NCI-H2029 (cell line): ENCODE results near the gene GPC4.

Source experiments
- DNase-seq: peaks from one replicate; lab custom pipeline; 2025; lab: John Stamatoyannopoulos, UW

GPC4 gene

GRCh38 chrX:133410550-133410949 lies 4.7 kb downstream of the GPC4 start:
- DNase-seq = no peak

DNA sequence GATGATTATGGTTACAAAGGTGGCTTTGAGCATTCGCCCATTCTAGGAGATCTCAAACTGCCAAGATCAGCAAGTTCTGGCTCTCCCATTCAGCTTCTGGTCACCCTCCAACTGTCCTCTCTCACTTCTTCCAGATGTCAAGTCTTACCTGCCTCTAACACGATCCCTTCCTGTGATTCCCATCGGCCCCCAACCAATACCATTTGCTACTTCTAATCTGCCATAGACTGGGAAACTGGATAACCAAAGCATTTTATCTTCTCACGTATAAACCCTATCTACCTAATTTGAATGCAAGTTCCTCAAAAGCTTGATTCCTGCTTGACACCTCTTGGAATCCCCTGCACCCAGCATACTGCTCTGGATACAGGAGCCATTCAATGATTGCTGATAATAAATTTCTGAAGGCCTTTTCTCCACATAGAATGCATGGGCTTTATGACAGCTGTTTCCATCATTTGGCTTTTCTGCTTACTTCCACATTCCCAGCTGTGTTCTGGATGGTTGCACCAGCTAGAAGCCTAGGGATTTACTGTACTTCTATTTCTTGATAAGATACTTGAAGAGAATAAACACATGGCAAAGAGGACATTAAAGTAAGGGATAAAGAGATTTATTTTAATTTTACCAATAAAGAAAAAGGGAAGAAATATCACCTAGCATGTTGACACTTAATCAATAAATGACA lies 9.6 kb downstream of the GPC4 start:
- no peak for DNase-seq

GRCh38 chrX:133403984-133404383 lies 11.3 kb downstream of the GPC4 start:
- DNase-seq = no peak

DNA sequence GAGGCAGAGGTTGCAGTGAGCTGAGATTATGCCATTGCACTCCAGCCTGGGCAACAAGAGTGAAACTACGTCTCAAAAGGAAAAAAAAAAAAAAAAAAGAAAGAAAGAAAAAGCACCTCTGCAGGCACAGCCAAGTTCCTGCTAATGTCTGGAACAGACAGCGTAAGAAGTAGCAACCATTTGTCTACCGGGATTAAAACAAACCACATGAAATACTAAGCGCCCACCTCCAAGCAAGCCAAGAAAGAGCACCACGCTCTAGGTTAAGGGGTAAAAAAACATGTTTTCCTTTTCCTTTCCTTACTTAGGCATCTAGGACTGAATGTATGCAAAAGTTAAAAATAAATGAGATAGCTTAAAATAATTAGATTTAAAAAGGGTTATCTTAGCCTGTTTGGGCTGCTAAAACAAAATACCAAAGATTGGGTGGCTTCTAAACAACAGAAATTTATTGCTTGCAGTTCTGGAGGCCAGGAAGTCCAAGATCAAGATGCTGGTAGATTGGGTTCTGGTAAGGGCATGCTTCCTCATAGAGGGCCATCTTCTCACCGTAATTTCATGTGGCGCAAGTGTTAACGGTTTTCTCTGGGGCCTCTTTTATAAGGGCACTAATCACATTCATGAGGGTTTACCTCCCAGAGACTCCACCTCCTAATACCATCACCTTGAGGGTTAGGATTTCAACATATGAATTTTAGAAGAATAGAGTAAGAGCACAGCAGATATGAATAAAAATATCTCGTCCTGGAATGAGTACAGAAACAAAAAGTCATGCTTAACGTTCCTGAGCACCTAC lies 12.3 kb downstream of the GPC4 start:
- DNase-seq = no peak

- DNase-seq = no peak
Measured at GRCh38 chrX:133402042-133402453, 13.2 kb downstream of the GPC4 start.

DNA sequence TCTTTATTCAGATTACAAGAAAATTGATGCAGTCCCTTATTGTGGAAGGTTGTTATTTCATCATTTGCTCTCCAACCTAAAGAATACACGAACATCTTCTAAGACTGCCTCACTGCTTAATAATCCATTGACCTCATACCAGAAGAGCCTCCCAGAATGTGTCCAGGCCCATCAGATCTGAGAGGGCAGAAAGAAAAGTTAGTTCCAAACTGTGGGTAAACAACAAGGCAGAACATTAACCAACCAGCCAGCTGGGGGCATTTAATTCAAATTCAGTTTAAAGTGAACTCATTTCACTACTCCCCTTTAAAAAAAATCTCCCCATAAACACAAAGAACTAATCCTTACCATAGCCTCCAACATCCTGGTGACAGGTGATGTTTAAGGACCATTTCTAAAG lies 13.8 kb downstream of the GPC4 start:
- DNase-seq = no peak

- no peak for DNase-seq
Measured at GRCh38 chrX:133399411-133399810, 15.9 kb downstream of the GPC4 start.

DNA sequence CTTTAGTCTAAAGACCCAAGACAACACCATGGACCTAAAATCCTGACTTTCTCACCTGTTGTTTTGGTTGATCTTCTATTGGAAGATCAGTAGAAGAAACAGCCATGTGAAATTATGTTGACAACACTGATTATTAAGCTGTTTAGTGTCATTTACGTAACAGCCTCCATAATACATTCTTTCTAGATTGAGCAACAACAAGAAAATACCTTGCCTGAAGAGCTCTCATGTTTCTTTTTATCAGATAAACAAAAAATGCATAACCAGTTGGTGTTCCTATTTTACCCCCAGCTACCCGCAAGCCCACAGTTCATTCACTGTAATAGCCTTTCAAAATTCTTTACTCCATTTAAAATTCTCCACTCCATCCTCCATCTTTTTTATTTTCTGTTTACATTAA lies 20.5 kb downstream of the GPC4 start:
- DNase-seq = no peak

DNA sequence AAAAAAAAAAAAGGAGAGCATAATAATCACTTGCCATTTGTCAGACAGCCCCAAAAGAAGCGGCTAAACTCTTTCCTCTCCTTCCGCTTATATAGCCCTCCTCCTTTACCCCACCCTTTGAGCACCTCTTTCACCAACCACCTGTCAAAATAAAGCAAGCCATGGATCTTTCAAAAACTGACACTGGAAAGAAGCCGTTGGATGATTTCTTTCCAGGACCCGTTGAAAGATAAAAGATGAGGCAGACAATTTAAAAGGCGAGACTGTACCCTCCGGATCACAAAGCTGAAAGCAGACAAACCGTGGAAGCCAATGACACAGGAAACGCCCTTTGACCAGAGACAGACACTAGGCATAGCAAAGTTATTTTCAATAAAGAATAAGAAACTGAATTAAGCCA lies 22.6 kb downstream of the GPC4 start:
- no peak for DNase-seq

DNA sequence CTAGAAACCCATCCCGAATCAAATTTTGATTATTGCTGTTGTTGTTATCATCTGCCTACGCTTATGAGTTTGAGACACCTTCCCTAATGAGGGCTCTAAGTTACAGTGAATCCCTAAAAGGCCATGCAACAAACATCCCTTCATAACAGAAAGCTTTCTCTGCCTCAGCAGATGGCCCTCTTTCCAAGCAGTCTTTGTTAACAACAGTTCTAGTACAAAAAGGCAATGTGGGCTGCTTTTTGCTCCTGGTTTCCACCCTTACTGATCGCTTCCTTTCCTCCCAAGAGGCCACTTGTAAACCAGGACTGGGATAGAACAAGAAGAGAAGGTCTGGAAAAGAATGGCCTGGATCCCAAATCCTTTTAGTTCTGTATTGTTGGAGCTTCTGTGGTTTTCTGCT lies 24.2 kb downstream of the GPC4 start:
- no peak for DNase-seq

- DNase-seq = no peak
Measured at GRCh38 chrX:133390676-133391075, 24.6 kb downstream of the GPC4 start.

GRCh38 chrX:133389975-133390374 lies 25.3 kb downstream of the GPC4 start:
- no peak for DNase-seq

GRCh38 chrX:133384454-133384853 lies 30.8 kb downstream of the GPC4 start:
- DNase-seq = no peak

DNA sequence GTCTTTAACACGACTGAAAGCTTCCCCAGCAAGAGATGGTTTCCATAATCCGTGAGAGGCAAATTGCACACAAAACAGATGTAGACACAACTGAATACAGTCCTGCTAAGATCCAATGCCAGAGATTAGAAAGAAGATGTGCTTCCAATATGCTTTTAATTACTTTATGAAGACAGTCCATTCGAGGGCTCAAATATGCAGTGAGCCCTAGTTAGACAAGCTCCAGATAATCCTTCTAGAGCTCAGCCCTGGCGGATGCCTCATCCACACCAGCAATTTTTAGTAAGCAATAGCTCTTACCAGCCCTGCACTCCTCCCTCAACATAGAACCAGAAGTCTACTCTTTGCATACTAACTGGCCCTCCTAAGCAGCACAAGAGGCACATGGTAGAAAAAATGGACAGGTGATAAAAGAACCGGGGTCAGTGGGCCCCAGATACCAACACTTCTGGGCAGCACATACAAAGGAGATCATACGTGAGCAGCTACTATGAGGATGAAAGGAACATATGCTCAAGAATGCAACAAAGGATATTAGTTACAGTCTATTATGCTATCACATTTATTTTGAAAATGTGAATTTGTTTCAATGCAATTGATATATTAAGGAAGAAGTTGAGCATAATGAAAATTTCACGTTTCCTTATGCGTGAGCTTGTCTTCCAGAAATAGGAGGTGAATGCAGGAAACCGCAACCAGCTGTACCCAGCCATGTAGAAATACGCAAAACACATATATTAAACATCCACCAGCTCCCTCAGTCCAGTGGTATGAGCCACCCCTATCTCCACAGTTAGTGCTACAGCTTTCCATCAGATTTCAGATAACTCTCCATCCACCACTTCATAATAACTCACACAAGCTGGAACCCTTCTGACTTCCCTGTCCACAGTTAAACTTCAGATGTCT lies 34.3 kb downstream of the GPC4 start:
- DNase-seq = no peak

DNA sequence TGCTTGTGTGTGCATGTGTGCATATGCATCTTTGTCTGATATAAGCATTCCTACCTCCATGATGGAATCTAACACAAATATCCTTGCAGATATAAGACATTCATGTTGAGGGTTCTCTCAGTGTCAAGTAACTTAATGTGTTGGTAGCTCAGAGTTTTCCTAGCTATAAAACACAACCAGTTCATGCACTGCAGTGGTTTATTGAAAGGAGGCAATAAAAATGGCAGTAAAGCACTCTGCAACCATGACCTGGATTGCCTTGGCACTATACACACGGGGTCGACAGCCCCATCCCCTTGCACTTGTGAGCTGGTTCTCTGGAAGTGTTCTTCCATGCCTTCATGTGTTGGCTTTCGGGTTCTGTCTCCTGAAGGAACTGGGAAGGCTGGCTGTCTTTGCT lies 38.9 kb downstream of the GPC4 start:
- no peak for DNase-seq

- DNase-seq = no peak
Measured at GRCh38 chrX:133375615-133376340, 39.5 kb downstream of the GPC4 start.

DNA sequence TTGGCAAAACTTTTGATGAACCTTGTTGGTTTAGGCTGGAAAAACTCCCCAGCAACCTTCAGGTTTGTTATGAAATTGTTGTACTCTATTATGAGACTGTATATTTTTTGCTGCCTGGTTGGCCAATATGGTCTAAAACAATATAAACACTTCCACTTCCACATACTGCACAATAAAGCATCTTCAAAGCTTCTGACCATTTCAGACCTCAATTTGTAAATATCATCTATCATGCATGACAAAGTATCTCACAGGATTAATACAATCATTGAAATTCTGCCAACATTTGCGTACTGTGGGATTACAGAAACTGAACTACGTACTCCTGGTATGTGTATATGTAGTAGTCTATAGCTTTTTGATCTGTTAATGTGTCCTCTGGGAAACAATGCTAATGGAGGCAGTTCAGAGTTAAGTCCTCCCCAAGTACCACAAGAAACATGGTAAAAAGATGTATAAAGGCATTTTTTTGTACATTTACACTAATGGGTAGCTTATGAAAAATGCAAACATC lies 40.4 kb downstream of the GPC4 start:
- DNase-seq = no peak

DNA sequence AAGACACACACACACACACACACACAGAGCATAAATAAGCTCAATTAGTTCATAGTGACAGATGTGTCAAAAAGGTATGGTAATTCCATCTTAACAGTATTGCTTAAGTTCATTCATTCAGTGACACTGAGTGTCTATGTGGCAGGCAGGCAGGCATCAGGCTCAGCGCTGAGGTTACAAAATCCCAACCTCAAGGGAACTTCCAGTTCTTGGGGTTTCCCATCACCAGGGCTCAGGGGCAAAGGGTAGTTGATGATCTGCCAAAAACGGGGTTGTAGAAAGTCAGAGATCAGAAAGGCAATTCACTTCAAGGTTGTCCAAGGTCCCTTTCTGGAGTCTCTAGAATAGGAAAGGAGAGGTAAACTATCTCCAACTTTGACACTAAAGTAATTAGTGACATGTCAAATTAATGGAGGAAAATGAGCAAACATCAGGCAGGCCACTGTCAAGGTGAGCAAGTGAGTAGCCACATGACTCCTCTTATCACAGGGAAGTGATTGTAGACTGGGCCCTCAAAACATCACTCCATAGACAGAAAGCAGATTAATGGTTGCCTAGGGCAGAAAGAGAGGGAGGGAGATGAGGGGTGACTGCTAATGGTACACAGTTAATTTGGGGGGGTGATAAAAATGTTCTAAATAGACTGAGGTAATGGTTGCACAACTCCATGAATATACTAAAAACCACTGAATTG lies 41.8 kb downstream of the GPC4 start:
- DNase-seq = no peak

DNA sequence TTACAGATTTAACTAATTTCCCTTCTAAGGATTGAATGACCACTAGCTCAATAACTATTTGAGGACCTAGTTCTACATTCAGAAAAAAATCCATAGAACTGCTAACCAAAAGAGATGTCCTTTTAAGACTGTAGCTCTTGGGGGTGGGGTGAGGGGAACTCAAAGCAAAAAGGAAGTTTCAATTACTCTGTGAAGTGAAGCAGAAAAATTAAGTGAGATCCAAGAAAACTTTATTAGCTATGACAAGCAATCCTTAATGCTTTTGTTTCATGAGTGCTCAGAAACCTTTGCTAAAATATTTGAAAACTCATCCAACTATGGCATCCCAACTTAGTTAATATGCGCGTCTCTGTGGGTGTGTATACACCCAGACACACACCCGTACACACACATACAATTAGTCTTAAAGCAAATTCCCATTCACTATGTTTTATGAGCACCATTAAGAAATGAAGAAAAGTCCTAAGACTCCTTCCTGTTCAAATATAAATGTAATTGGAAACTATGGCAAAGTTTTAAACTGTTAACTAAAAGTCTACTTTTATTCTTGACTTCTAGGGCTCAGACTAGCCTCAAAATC lies 44.5 kb downstream of the GPC4 start:
- no peak for DNase-seq

DNA sequence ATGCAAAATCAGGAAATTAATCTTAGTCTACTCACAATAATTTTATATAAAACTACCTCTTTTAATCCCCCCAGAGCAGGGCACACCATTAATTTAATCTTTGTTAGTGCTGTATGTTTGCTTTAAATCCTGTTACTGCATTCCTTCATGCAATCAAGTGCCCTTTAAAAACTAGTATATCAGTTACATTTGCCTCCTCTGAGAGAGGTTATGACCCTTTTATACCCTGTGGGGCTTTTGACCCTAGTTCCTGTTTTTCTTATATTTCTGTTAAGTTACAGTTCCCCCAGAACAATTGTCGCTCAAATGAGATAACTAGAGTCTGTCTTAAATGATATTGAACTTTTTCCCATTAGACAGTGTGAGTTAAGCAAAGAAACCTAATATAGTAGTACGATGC lies 46.2 kb downstream of the GPC4 start:
- no peak for DNase-seq

GRCh38 chrX:133366735-133367134 lies 48.6 kb downstream of the GPC4 start:
- DNase-seq = no peak
